HepG2 (cell line): Measurements from ENCODE around the gene RGS5. TPM values are rescaled to one million over a fixed set of nuclear protein-coding genes. Genes with fewer than 3 reads are reported as not detected.

ENCODE experiments used
- ATAC-seq: fragments of 200-7000 bp; cut with Tn5 transposase; 3 replicates; pipeline ENCODE4 v1.9.1; 2020; ENCODE audit warnings: mild to moderate bottlenecking, moderate library complexity
- BruUV-seq: library from RNA; stranded (reverse); fragments of 400-500 nt; replicated peaks from 2 replicates; lab custom pipeline; 2021; lab: Mats Ljungman, UMichigan
- CTCF ChIA-PET: fragments of 300-600 bp; formaldehyde crosslinking; extraction: SDS; loops from one replicate; lab custom pipeline; 2021; ENCODE audit warnings: low total read pairs, inconsistent platforms, low intra/inter-chr PET ratio; lab: Yijun Ruan, JAX
- POLR2A ChIA-PET: fragments of 350-600 bp; sonication (Branson Sonifier 250); formaldehyde crosslinking; loops from one replicate; lab custom pipeline; 2020; ENCODE audit warnings: antibody characterized with exemption, inconsistent platforms; lab: Yijun Ruan, JAX
- DNase-seq: peaks from one replicate; pipeline ENCODE4 v3.0.0-alpha.2; 2015; ENCODE audit warnings: low spot score
- FAIRE-seq: peaks from 3 replicates; lab custom pipeline; 2011; peaks lifted over from hg19 to GRCh38; lab: Jason Lieb, UNC
- H2AFZ ChIP-seq: one replicate; pipeline ENCODE4 v1.6.1; 2011; ENCODE audit warnings: low read length, inconsistent platforms
- H3K27ac ChIP-seq: fragments of 300-600 bp; 3 replicates; pipeline ENCODE4 v1.8.0; 2011; ENCODE audit warnings: mixed run types, mild to moderate bottlenecking, mixed read lengths, low read length, inconsistent platforms; ENCODE audit not compliant: insufficient read depth; ENCODE audit errors: extremely low read length
- H3K27me3 ChIP-seq, 2 experiments: fragments of 200-600 bp in 1 of 2; 2 replicates in 1 of 2; 3 replicates in 1 of 2; pipeline versions ENCODE4 v1.6.0 to v1.8.0; 2011; ENCODE audit warnings: low read length in 2 of 2, mild to moderate bottlenecking in 2 of 2, moderate library complexity in 2 of 2, inconsistent platforms in 1 of 2; ENCODE audit not compliant: insufficient read depth in 2 of 2, control insufficient read depth in 1 of 2
- H3K36me3 ChIP-seq, 2 experiments: fragments of 200-600 bp in 1 of 2; replicated peaks in 1 of 2; 2 replicates in 1 of 2; 3 replicates in 1 of 2; pipeline versions ENCODE4 v1.5.1 to v1.8.0; 2011; ENCODE audit warnings: low read length in 2 of 2, inconsistent platforms in 1 of 2; ENCODE audit not compliant: insufficient read depth in 2 of 2, control insufficient read depth in 1 of 2
- H3K4me1 ChIP-seq: 2 replicates; pipeline ENCODE4 v1.5.1; 2012; ENCODE audit warnings: low read length, inconsistent platforms; ENCODE audit not compliant: insufficient read depth
- H3K4me2 ChIP-seq: 2 replicates; pipeline ENCODE4 v1.6.0; 2011; ENCODE audit warnings: low read depth, low read length, inconsistent platforms
- H3K4me3 ChIP-seq, 3 experiments: fragments of 200-600 bp in 1 of 3; sonication (generic), shearing (Covaris generic) in 1 of 3; replicated peaks in 1 of 3; 2 replicates each; pipeline ENCODE4 v1.5.1; 2011 to 2016; ENCODE audit warnings: low read length in 3 of 3, inconsistent platforms in 2 of 3, low read depth in 2 of 3, mild to moderate bottlenecking in 2 of 3, control low read depth in 1 of 3, mixed read lengths in 1 of 3; ENCODE audit not compliant: insufficient read depth in 1 of 3
- H3K79me2 ChIP-seq: one replicate; pipeline ENCODE4 v1.6.1; 2011; ENCODE audit warnings: low read length, inconsistent platforms; ENCODE audit not compliant: insufficient read depth
- H3K9ac ChIP-seq: 2 replicates; pipeline ENCODE4 v1.6.0; 2011; ENCODE audit warnings: mild to moderate bottlenecking, low read depth, low read length, inconsistent platforms; ENCODE audit not compliant: insufficient read depth
- H3K9me3 ChIP-seq: 2 replicates; pipeline ENCODE4 v1.5.1; 2012; ENCODE audit warnings: mild to moderate bottlenecking, low read length
- H4K20me1 ChIP-seq: 2 replicates; pipeline ENCODE4 v1.6.0; 2011; ENCODE audit warnings: inconsistent platforms, mild to moderate bottlenecking, low read length, moderate library complexity; ENCODE audit not compliant: insufficient read depth
- ATF7 ChIP-seq, 2 experiments: fragments of 450-650 bp in 1 of 2; sonication (generic) in 1 of 2; formaldehyde crosslinking in 1 of 2; IDR thresholded peaks; 2 replicates each; pipeline versions ENCODE4 v1.4.0 to v1.6.1; 2016 to 2020; ENCODE audit warnings: antibody characterized with exemption in 1 of 2, mild to moderate bottlenecking in 1 of 2, missing genetic modification reagents in 1 of 2
- GABPA ChIP-seq, 2 experiments: IDR thresholded peaks; 2 replicates each; pipeline ENCODE4 v1.6.1; 2011 to 2016; ENCODE audit warnings: low read depth in 2 of 2, low read length in 1 of 2, missing biosample characterization in 1 of 2, missing genetic modification characterization in 1 of 2
- HIVEP1 ChIP-seq: sonication (generic); formaldehyde crosslinking; IDR thresholded peaks from 2 replicates; pipeline ENCODE4 v1.4.0; 2020; ENCODE audit warnings: mild to moderate bottlenecking, missing genetic modification reagents
- KAT2B ChIP-seq: fragments of 150-350 bp; IDR thresholded peaks from 2 replicates; pipeline ENCODE4 v1.6.1; 2014; ENCODE audit warnings: low read depth, low read length, borderline replicate concordance
- KDM2A ChIP-seq: sonication (generic); formaldehyde crosslinking; IDR thresholded peaks from 2 replicates; pipeline ENCODE4 v1.4.0; 2020; ENCODE audit warnings: low read depth, missing genetic modification reagents, borderline replicate concordance
- KMT2A ChIP-seq: sonication (generic); formaldehyde crosslinking; IDR thresholded peaks from 2 replicates; pipeline ENCODE4 v1.4.0; 2020; ENCODE audit warnings: missing genetic modification reagents
- KMT2B ChIP-seq: IDR thresholded peaks from 2 replicates; pipeline ENCODE4 v1.6.1; 2016; ENCODE audit warnings: missing genetic modification reagents, missing compliant biosample characterization
- MAFK ChIP-seq, 2 experiments: IDR thresholded peaks in 1 of 2; conservative IDR thresholded peaks in 1 of 2; 2 replicates each; pipeline ENCODE4 v1.6.1; 2011; ENCODE audit warnings: improper control_type of control experiment in 2 of 2, low read length in 2 of 2
- MBD4 ChIP-seq: IDR thresholded peaks from 2 replicates; pipeline ENCODE4 v1.6.1; 2012; ENCODE audit warnings: low read length, inconsistent platforms, borderline replicate concordance
- MEIS2 ChIP-seq: sonication (generic); formaldehyde crosslinking; IDR thresholded peaks from 2 replicates; pipeline ENCODE4 v1.9.0; 2021; ENCODE audit warnings: mild to moderate bottlenecking, missing genetic modification reagents
- SMAD1 ChIP-seq: sonication (generic); formaldehyde crosslinking; IDR thresholded peaks from 2 replicates; pipeline ENCODE4 v1.4.0; 2020; ENCODE audit warnings: missing genetic modification reagents, low read depth, mild to moderate bottlenecking, borderline replicate concordance
- TAF1 ChIP-seq: sonication (generic); formaldehyde crosslinking; IDR thresholded peaks from 2 replicates; pipeline ENCODE4 v1.4.0; 2020; ENCODE audit warnings: missing genetic modification reagents
- ZMAT5 ChIP-seq: sonication (generic); formaldehyde crosslinking; IDR thresholded peaks from 2 replicates; pipeline ENCODE4 v1.5.0; 2020; ENCODE audit warnings: mild to moderate bottlenecking, low read depth, missing genetic modification reagents, borderline replicate concordance
- ZNF101 ChIP-seq: sonication (generic); formaldehyde crosslinking; IDR thresholded peaks from 2 replicates; pipeline ENCODE4 v1.4.0; 2020; ENCODE audit warnings: mild to moderate bottlenecking, low read depth, missing genetic modification reagents, borderline replicate concordance
- ZNF7 ChIP-seq: IDR thresholded peaks from 2 replicates; pipeline ENCODE4 v1.6.1; 2016; ENCODE audit warnings: missing biosample characterization, missing genetic modification reagents
- WGBS: methylation state at CpG from one replicate; pipeline ENCODE4 v1.1.6; 2017; ENCODE audit warnings: low lambda C conversion rate; 5-methylcytosine and 5-hydroxymethylcytosine counted together
- in situ Hi-C: cut with HindIII; loops from 2 replicates; pipeline ENCODE4 v1.10.0; 2017; ENCODE audit warnings: low pct_unique_long_range_greater_than_20kb; ENCODE audit not compliant: extremely low pct_ligation_motif_present
- intact Hi-C: fragments of 100-400 bp; cut with micrococcal nuclease; formaldehyde crosslinking; loops from one replicate; pipeline ENCODE4 v1.10.0; 2022; ENCODE audit not compliant: unreplicated experiment
- polyA plus RNA-seq, 8 experiments: library from polyadenylated mRNA; depleted of rRNA in 3 of 8; stranded (reverse) in 7 of 8; unstranded in 1 of 8; fragments of >200 nt; fragmentation: Illumina TruSeq in 4 of 8; extraction: Trizol in 4 of 8; gene quantifications; 2 replicates each; pipeline versions ENCODE4 v1.2.1 to v1.2.3, GENCODE V29; 2011 to 2016; ENCODE audit warnings: low read depth in 4 of 8, missing spikeins in 1 of 8, mixed read lengths in 1 of 8; ENCODE audit not compliant: insufficient read depth in 1 of 8
- total RNA-seq, 5 experiments: library from RNA; depleted of rRNA; stranded (reverse); fragments of >200 nt; fragmentation: Illumina TruSeq; extraction: Trizol; gene quantifications; 2 replicates each; pipeline ENCODE4 v1.2.3, GENCODE V29; 2016; ENCODE audit warnings: low read depth in 1 of 5
- TF ChIP-seq, protein P1 (sequence below): sonication (generic); formaldehyde crosslinking; IDR thresholded peaks from 2 replicates; pipeline ENCODE4 v1.5.0; 2020; ENCODE audit warnings: mild to moderate bottlenecking, missing genetic modification reagents

Gene RGS5
- total and polyA plus RNA-seq, 2 of the 13 experiments (the other 11 are each of a cell fraction or from before 2014, with no cell fraction given) = 1.9 to 2.3 TPM

- WGBS = 50% methylated on average over 2 of the region's 2 CpGs
- BruUV-seq = no TSS peak
- DNase-seq (no peak), FAIRE-seq (no peak), ATAC-seq (no peak)
- no peak overlapping the region for H3K9ac ChIP-seq
- H2AFZ ChIP-seq = no peak overlapping the region
- POLR2A ChIA-PET = no interaction called here
- no peak overlapping the region for H3K4me2 ChIP-seq
- H3K9me3 ChIP-seq = no peaks in the 10 kb centered on the region
- no peaks in the 10 kb centered on the region for H3K27me3 ChIP-seq
- H3K36me3 ChIP-seq = no peaks in the 10 kb centered on the region
- no peaks in the 10 kb centered on the region for H3K79me2 ChIP-seq
- H3K4me3 ChIP-seq = no peak overlapping the region
- CTCF ChIA-PET = no interaction called here
- intact Hi-C loops = no loop called here
- in situ Hi-C loops = no loop called here
- no peak for TF ChIP-seq GABPA (IDR thresholded peaks at IDR 0.05; ENCODE audit: low read depth, low read length)
- TF ChIP-seq GABPA (CRISPR knock-in tag; IDR thresholded peaks at IDR 0.05; ENCODE audit: low read depth) = no peak
- TF ChIP-seq MAFK (conservative IDR thresholded peaks at IDR 0.05 in 1 of 2, IDR thresholded peaks at IDR 0.05 in 1 of 2; ENCODE audit: low read length in 2 of 2) = peak in 1 of 2 experiments; percentile 63; a peak in 2 of 4 replicates
- no peaks in the 10 kb centered on the region for H3K4me1 ChIP-seq
- no peaks in the 10 kb centered on the region for H4K20me1 ChIP-seq
- H3K27ac ChIP-seq = no peak overlapping the region
Measured at GRCh38 chr1:163165119-163165518, 37.6 kb downstream of the RGS5 start.

GRCh38 chr1:163163881-163164582 lies 38.7 kb downstream of the RGS5 start:
- no peak overlapping the region for H3K4me2 ChIP-seq
- no peak for DNase-seq
- 56% methylated on average over 4 of the region's 4 CpGs for WGBS
- intact Hi-C loops (no loop called here), in situ Hi-C loops (no loop called here)
- FAIRE-seq = no peak
- no peak overlapping the region for H3K4me3 ChIP-seq
- no peaks in the 10 kb centered on the region for H3K9me3 ChIP-seq
- no peaks in the 10 kb centered on the region for H3K4me1 ChIP-seq
- H3K9ac ChIP-seq = no peak overlapping the region
- POLR2A ChIA-PET = no interaction called here
- H3K27me3 ChIP-seq = no peaks in the 10 kb centered on the region
- no TSS peak for BruUV-seq
- H3K79me2 ChIP-seq = no peaks in the 10 kb centered on the region
- H2AFZ ChIP-seq = no peak overlapping the region
- no peaks in the 10 kb centered on the region for H4K20me1 ChIP-seq
- no peak for ATAC-seq
- CTCF ChIA-PET = no interaction called here
- no peak overlapping the region for H3K27ac ChIP-seq
- no peaks in the 10 kb centered on the region for H3K36me3 ChIP-seq
- TF ChIP-seq MEIS2 (CRISPR knock-in tag) = no peak
- no peak for TF ChIP-seq KMT2A
- TF ChIP-seq, protein P1, sequence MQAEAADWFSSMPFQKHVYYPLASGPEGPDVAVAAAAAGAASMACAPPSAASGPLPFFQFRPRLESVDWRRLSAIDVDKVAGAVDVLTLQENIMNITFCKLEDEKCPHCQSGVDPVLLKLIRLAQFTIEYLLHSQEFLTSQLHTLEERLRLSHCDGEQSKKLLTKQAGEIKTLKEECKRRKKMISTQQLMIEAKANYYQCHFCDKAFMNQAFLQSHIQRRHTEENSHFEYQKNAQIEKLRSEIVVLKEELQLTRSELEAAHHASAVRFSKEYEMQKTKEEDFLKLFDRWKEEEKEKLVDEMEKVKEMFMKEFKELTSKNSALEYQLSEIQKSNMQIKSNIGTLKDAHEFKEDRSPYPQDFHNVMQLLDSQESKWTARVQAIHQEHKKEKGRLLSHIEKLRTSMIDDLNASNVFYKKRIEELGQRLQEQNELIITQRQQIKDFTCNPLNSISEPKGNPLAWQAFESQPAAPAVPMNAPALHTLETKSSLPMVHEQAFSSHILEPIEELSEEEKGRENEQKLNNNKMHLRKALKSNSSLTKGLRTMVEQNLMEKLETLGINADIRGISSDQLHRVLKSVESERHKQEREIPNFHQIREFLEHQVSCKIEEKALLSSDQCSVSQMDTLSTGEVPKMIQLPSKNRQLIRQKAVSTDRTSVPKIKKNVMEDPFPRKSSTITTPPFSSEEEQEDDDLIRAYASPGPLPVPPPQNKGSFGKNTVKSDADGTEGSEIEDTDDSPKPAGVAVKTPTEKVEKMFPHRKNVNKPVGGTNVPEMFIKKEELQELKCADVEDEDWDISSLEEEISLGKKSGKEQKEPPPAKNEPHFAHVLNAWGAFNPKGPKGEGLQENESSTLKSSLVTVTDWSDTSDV (CRISPR knock-in tag) = no peak
- TF ChIP-seq ZMAT5 (CRISPR knock-in tag) = no peak
- TF ChIP-seq ZNF101 (CRISPR knock-in tag) = no peak
- TF ChIP-seq KDM2A (CRISPR knock-in tag) = no peak
- TF ChIP-seq KMT2B (CRISPR knock-in tag) = no peak
- TF ChIP-seq ZNF7 (CRISPR knock-in tag) = no peak
- TF ChIP-seq HIVEP1 (CRISPR knock-in tag) = no peak
- TF ChIP-seq SMAD1 (CRISPR knock-in tag) = no peak
- no peak for TF ChIP-seq MBD4
- no peak for TF ChIP-seq TAF1
- no peak for TF ChIP-seq ATF7 (IDR thresholded peaks at IDR 0.05)
- TF ChIP-seq ATF7 (CRISPR knock-in tag; IDR thresholded peaks at IDR 0.05) = no peak
- TF ChIP-seq KAT2B = no peak
